Smooth muscle cell of the pulmonary artery (primary cell): ENCODE results near the gene NAGA. TPM values are rescaled to one million over a fixed set of nuclear protein-coding genes. Genes with fewer than 3 reads are reported as not detected.

Source experiments
- total RNA-seq: library from RNA; depleted of rRNA; stranded (reverse); fragments of >200 nt; gene quantifications from 2 replicates; pipeline ENCODE4 v1.2.3, GENCODE V29; 2014

NAGA gene
- 51.0 and 56.8 TPM in 2 replicates for total RNA-seq

GRCh38 chr22:42070517-42071422 lies at the start of gene NAGA:
NAGA (minus strand) TSS chr22:42070812; CDS start chr22:42070297, 515 bp downstream.

GRCh38 chr22:42090596-42091454 lies 20.2 kb upstream of the NAGA start, which contains the start of gene NDUFA6:
NDUFA6 (minus strand) TSS chr22:42090772; CDS start chr22:42090744, 28 bp downstream.

GRCh38 chr22:42079319-42080251 lies 9.0 kb upstream of the NAGA start, which contains the start of gene SMDT1:
SMDT1 (plus strand) TSS chr22:42079700; CDS start chr22:42079769, 69 bp downstream.

GRCh38 chr22:42074132-42074811 lies 3.7 kb upstream of the NAGA start, which contains the start of gene PHETA2:
PHETA2 (plus strand) TSS chr22:42074248; CDS start chr22:42077294, 3,046 bp downstream.

Other genes starting within 250 kb of the NAGA start
- gene SREBF2, start 237.7 kb downstream of the NAGA start, total RNA-seq: 82.1 and 123 TPM in 2 replicates
- gene SHISA8, start 155.7 kb downstream of the NAGA start, total RNA-seq: not detected in 2 replicates
- not detected in 2 replicates for gene TNFRSF13C, start 144.0 kb downstream of the NAGA start, total RNA-seq
- 3.9 and 6.8 TPM in 2 replicates for gene CENPM, start 123.7 kb downstream of the NAGA start, total RNA-seq
- 0.07 and 0.30 TPM in 2 replicates for gene SEPTIN3, start 101.4 kb downstream of the NAGA start, total RNA-seq
- gene WBP2NL, start 72.0 kb downstream of the NAGA start, total RNA-seq: 0.52 and 0.73 TPM in 2 replicates
- 27.2 and 30.9 TPM in 2 replicates for gene PHETA2, start 3.4 kb upstream of the NAGA start, total RNA-seq
- gene SMDT1, start 8.9 kb upstream of the NAGA start, total RNA-seq: 5.5 and 10.5 TPM in 2 replicates
- gene NDUFA6, start 20.0 kb upstream of the NAGA start, total RNA-seq: 33.6 and 33.8 TPM in 2 replicates
- 0.20 and 0.43 TPM in 2 replicates for gene CYP2D6, start 60.0 kb upstream of the NAGA start, total RNA-seq
- 22.4 and 25.4 TPM in 2 replicates for gene TCF20, start 199.8 kb upstream of the NAGA start, total RNA-seq